GM10248 (cell line): ENCODE results near the gene SAP30BP.

Experiments used
- CTCF ChIA-PET: fragments of 300-600 bp; sonication (Branson Sonifier 250); formaldehyde crosslinking; extraction: SDS; loops from one replicate; lab custom pipeline; 2021; ENCODE audit warnings: antibody characterized with exemption; lab: Yijun Ruan, JAX
- POLR2A ChIA-PET: fragments of 350-650 bp; sonication (Branson Sonifier 250); formaldehyde crosslinking; extraction: SDS; loops from one replicate; lab custom pipeline; 2020; ENCODE audit warnings: antibody characterized with exemption; lab: Yijun Ruan, JAX
- DNase-seq: peaks from one replicate; pipeline ENCODE4 v3.0.0; 2012; ENCODE audit errors: extremely low spot score
- CTCF ChIP-seq: IDR thresholded peaks from 2 replicates; pipeline ENCODE4 v1.5.1; 2012; ENCODE audit warnings: mild to moderate bottlenecking, low read depth; ENCODE audit errors: extremely low read depth, missing control alignments, control extremely low read depth

The SAP30BP gene

GRCh38 chr17:75647921-75648320 lies 19.2 kb upstream of the SAP30BP start:
- DNase-seq, result no peak
- no peak for TF ChIP-seq CTCF
- ChIA-PET CTCF (interaction anchor here (1.0 to 29.8 kb wide), 4 partner anchors 10 to 101 kb away, joined by 4 to 856 read pairs (median 234); partner anchors contain the start of genes RECQL5, SAP30BP and SMIM5), POLR2A (no interaction called here)

- POLR2A ChIA-PET, result no interaction called here
- CTCF ChIA-PET, result interaction anchor here (1.2 to 23.7 kb wide), 7 partner anchors 12 to 115 kb away, joined by 3 to 463 read pairs (median 8); partner anchors contain the start of genes GALK1 and SMIM5
- DNase-seq, result no peak
- TF ChIP-seq CTCF, result no peak
Measured at GRCh38 chr17:75649687-75650086, 17.5 kb upstream of the SAP30BP start.

GRCh38 chr17:75650874-75651273 lies 16.3 kb upstream of the SAP30BP start:
- ChIA-PET CTCF (interaction anchor here (0.9 to 23.7 kb wide), 7 partner anchors 9 to 210 kb away, joined by 3 to 463 read pairs (median 10); partner anchors contain the start of gene SMIM5), POLR2A (no interaction called here)
- TF ChIP-seq CTCF, result no peak
- DNase-seq, result no peak

- no peak for DNase-seq
- TF ChIP-seq CTCF, result no peak
- POLR2A ChIA-PET, result no interaction called here
- CTCF ChIA-PET, result interaction anchor here (1.2 to 23.7 kb wide), 13 partner anchors 9 to 211 kb away, joined by 3 to 463 read pairs (median 6); partner anchors contain the start of genes GALK1, RECQL5, SAP30BP and SMIM5
Measured at GRCh38 chr17:75652341-75652740, 14.8 kb upstream of the SAP30BP start.

- POLR2A ChIA-PET, result no interaction called here
- peak; percentile 69 for TF ChIP-seq CTCF
- CTCF ChIA-PET, result interaction anchor here (0.8 to 23.7 kb wide), 10 partner anchors 8 to 112 kb away, joined by 3 to 463 read pairs (median 12); partner anchors contain the start of genes GALK1, RECQL5, SAP30BP and SMIM5
- DNase-seq, result peak; percentile 58
Measured at GRCh38 chr17:75652934-75653549, 14.1 kb upstream of the SAP30BP start.

GRCh38 chr17:75654176-75654575 lies 13.0 kb upstream of the SAP30BP start:
- no peak for DNase-seq
- ChIA-PET CTCF (interaction anchor here (0.7 to 23.7 kb wide), 11 partner anchors 8 to 207 kb away, joined by 3 to 463 read pairs (median 12); partner anchors contain the start of genes RECQL5, SAP30BP and SMIM5), POLR2A (no interaction called here)
- no peak for TF ChIP-seq CTCF
